DMS79 treated with DMSO at 0.1 percent for 48 hours (cell line): ENCODE measurements around the gene SETBP1.
A peak's percentile ranks its signal among the peaks of the same experiment; 100 is the strongest.

ENCODE experiments used
- DNase-seq: peaks from one replicate; lab custom pipeline; 2025; lab: John Stamatoyannopoulos, UW

The SETBP1 gene

GRCh38 chr18:44901283-44901682 is 220.6 kb downstream of the SETBP1 start:
- no peak for DNase-seq

DNA sequence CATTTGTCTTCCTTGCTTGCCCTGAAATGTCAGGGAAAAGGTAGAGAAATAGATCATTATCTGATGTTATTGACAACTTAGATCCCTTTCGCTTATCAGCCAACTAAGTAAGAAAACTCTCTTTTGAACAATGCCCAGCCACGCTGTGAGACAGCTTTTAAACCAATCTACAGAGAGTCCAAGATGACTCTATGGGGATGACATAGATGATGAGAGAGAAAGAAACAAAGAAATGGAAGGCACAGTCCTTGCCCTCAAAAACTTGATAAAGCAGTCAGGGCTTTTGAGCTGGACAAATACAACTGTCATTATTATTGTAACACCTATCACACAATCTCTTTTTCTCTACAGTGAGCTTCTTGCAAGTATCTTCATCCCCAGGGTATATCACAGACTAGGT is 222.6 kb downstream of the SETBP1 start:
- no peak for DNase-seq

DNA sequence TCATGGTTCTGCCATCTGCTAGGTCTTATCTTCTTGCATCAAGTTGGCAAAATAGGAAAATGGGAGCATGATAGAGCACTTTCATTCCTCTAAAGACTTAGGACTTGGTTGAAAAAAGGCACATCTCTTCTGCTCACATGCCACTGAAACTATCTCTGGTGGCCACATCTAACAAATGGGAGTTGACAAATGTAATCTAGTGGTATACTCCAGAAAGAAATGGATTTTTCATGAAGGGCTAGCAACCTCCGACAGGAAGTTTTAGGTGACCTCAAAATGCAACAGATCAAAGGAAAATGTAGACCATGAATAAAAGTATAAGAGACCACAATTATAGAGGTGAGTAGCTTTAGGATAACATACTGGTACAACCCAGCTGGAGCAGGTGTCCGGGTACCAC is 224.1 kb downstream of the SETBP1 start:
- DNase-seq = no peak

GRCh38 chr18:44909191-44909719 is 228.6 kb downstream of the SETBP1 start:
- DNase-seq = no peak

- no peak for DNase-seq
Observed at GRCh38 chr18:44911260-44911659, 230.6 kb downstream of the SETBP1 start.

DNA sequence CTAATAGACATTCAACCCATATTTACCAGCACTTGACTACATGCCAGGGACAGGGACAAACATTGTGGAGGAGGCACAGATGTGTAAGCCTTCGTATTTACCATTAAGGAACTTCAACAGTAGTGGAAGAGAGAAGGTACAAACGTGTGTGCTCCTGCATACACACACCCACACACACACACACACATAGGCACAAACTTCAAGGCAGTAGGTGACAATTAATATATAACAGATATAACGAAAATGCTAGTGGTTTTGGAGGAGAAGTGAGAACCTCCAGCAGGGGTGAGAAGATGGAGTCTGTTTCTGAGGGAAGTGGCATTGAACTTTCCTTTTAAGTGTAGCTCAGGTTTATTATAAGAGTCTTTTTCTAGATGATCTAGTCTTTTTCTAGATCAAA is 231.1 kb downstream of the SETBP1 start:
- DNase-seq = no peak

DNA sequence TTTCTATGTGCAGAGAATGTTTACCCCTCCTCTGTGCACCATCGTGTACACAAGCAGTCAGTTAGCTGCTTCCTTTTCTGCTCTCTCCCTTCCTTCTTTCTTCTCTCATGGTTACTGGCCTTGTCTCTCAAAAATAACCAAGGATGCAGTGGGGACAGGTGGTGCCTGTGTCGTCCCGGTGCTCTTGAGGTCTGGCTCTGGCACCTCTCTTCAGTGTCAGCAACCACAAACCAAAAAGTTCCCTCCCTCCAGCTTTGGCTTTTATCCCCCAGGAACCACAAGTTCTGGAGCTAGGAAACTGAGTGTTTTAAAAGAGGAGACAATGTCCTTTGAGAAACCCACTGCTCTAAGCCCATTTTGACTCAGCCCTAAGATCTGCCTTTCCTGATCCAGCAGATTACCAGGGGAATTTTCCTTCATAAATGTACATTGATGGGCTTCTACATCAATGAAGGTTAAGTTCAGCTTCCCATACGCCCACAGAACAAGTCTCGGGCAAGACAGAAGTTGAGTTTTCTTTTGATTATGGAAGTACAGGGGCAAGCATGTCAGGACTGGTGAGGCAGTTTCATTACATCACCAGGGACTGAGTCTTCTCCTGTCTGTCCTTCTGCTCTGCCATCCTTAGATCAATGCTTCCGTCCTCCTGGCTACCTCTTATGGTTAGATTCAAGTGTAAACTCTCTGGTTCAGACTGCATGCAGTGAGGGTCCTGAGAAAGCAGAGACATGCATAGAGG is 232.2 kb downstream of the SETBP1 start:
- no peak for DNase-seq

GRCh38 chr18:44914028-44914427 is 233.3 kb downstream of the SETBP1 start:
- no peak for DNase-seq

GRCh38 chr18:44915213-44915612 is 234.5 kb downstream of the SETBP1 start:
- DNase-seq = no peak

- DNase-seq = no peak
Observed at GRCh38 chr18:44915661-44916060, 235.0 kb downstream of the SETBP1 start.

DNA sequence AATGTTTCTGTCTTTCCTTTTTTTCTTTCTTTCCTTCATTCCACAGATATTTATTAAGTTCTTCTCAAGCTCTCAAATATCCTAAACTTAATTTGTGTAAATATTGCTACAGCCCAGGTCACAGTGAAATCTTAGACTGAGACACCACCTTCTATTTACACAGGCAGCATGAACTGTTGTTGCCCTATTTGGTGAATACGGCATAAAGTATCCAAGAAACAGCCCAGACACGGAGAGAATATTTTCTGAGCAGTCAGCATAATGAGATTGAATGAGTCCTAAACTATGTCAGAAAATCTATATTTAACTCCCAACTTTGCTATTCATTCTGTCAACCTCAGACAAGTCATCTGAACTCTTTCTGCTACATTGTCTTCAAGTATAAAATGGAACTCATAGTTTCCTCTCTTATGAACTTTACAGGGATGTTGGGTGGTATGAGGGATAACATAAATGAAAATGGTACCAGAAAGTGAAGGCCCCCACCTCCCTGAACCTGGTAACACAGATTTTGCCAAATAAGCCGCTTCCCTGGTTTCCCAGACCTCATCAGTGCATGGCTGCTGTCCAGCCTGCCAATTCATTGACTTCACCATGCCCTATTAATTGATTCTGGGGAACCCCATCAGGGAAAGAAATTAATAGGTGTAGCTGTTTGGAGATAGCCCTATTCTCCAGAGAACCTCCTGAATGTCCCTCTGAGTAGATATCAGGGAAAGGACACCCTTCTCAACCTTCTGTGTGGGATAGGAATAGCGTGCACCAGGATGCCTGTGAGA is 235.9 kb downstream of the SETBP1 start:
- no peak for DNase-seq

DNA sequence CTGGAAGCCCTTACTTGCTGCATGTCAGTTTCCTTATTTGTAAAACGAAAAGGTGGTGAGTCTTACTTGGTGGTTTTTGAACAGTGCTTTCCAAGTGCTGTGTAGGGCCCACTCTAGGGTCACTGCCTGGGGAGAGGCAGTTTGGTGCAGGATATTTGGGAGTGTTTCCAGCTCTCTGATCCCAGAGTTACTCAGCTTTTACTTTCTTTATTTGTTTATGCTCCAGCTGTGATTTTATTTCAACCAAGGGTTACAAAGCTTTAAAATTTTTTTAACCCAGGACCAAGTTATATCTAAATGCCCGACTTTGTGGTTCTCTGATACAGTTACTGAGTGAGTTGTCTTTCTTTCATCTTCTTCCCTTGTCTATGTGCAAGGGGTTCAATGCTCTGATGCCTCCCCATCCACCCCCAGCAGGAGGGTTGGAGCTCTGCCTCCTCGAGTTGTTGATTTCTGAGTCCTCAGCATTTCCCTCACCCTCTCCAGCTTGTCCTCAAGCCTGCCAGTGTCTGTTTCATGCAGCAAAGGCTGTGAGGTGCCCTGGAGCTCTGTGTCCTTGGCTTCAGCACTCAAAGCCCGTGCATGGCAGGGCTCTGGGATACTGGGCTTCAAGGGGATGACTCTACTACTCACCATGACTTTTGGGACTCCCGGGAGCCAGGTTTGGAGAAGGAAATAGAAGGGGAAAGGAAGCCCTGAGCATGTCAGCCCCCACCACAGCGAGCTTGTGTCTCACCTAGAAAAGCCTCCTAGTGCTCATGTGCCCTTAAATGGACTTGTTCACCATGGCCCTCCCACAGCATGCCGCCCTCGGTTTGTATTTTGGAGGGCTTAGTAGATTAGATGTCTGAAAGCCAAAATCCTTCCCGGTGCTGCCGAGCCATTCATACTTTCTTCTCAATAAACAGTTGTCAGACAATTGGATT is 236.8 kb downstream of the SETBP1 start:
- peak; percentile 93 for DNase-seq

DNA sequence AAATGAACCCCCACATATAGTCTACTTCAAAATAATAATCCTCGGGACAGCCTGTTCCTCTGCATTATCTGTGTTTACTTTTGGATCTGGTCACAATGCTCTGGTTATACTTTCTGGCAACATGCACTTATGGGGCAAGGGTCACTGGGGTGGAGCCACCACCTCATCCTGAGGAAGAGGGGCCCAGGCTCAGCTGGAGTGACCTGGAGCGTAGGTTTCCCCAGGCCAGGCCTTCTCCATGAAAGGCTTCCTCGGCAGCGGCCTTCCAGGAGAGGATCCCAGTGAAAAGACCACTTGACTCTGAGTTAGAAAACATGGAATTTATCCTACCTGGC is 237.4 kb downstream of the SETBP1 start:
- no peak for DNase-seq

GRCh38 chr18:44920441-44920840 is 239.8 kb downstream of the SETBP1 start:
- DNase-seq = no peak

DNA sequence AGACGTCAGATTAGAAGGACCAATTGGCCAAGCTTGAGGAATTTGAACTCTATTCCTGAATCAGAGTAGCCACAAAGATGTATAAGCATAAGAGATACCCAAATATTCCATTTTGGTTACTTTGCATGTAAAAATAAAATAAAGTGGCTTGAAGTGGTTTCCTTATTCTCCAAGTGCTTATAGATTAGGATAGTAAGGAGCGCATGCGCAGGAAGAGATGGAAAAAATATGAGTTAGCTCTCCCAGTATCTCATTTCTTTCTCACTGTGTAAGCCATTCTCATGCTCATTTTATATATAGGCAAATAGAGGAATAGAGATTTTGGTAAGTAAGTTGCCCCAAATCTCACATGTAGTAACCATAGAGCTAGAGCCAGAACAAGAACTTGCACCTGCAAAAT is 241.3 kb downstream of the SETBP1 start:
- no peak for DNase-seq

- no peak for DNase-seq
Observed at GRCh38 chr18:44922968-44923367, 242.3 kb downstream of the SETBP1 start.

DNA sequence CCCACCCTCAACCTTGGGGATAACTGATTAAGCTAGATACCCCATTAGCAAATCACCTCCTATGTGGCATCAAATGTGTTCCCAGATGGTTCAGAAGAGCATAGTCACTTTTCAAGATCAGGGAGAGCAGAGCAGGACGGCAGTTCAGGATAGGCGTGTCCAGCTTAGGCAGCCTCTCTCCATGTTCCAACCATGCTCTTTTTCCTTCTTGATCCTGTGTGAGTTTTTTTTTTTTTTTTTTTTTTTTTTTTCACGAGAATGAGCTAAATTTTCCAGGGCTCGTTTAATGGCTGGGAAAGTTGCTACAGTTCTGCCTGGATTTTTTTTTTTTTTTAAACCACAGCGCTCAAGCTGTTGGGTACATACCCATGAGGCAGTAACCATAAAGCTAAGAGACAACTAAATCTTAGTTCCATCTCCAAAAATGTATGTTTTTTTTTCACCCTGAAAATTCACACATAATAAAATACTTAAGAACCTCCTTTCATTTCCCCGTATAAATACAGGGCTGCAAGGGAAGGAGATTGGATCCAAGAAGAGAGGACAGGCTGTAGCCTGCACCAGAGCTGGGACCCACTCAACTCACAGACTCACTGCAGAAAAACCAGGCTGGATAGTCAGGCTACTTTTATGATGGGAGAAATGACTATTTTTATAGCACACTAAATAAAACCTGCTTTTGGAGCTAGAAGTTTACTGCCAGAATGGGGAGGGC is 244.3 kb downstream of the SETBP1 start:
- DNase-seq = no peak

DNA sequence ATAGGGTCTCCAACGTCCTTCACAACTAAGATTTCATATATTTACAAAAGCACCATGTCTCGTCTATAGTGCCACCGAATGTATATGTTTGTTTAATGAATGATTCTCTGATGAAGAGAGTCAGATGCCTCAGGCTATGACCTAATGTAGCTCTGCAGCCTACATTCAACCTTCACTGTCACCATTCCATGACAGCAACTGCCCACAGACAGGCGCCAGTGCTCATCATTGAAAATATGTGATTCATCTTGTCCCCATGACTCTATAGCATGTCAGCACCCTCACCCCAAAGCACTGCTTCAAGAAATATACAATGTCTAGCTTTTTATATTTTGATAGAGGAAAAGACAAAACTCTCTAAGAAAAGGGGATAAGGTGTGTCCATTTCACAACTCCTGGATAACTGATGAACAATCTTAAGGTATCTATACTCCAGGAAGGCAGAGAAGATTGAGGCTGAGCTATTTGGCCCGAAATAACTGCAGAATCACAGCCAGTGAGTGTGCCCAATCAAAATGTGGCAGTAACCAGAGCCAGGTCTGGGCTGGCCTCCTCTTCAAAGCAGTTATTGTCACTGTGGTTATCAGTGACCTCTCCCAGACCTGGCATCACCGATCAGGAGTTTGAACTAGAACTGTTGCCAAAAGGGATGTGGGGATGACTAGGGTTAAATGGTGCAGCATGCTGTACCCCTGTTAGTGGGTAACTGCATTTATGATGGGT is 246.6 kb downstream of the SETBP1 start:
- no peak for DNase-seq

DNA sequence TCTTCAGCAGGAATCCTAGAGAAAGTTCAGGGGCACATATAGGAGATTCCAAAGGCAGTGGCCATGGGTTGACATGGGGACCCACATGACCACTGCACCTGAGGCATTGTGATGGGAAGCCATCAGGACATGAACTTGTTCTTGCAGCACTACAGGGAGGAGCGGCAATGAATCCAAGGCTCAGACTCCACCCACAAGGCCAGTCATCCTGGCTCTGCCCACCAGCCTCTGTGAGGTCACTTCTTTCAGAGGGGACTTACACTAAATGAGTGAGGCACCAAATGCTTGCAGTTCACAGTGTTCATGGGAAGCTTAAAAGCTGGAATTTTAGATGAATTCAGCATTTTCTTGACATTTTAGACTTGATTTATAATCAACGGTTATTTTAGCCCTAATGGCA is 254.2 kb downstream of the SETBP1 start:
- DNase-seq = no peak

DNA sequence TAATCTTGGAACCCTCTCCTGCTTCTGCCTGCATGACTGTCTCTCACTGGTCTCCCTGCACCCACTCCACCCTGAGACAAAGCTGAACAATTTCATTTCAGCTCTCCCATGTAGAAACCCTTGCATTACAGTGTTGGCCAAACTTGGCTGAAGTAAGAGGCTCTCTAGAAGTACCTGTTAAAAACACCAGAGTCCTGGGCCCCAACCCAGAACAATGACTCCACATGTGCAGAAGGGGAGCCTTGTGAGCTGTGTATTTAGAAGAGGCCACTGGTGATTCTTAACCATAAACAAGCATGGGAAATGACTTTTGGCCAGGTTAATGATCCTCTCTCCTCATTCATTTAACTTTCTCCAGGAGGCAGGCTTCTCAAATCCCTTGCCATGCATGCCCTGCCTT is 254.8 kb downstream of the SETBP1 start:
- peak; percentile 54 for DNase-seq

DNA sequence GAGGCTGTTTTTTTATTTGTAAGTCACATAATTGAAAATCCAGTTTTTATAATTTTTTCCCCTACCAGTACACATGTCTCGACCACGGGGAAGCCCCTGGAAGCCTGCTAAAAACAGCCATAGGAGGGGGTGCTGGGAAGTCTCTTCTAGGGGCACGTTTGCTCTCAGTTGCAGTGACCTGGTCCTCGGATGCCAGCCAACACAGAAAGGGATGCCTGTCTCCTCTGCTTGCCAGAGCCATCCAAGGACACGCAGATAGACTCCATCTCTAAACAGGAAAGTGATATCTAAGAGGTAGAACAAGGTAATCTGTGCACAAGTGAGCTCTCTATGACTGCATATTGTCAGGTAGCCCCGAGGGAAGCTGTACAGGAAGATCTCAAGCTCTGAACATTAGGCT is 255.8 kb downstream of the SETBP1 start:
- DNase-seq = no peak
